Esophagus muscularis mucosa (tissue), 4 donors: ENCODE data around the gene MBNL3. TPM values are rescaled to one million over a fixed set of nuclear protein-coding genes. Genes with fewer than 3 reads are reported as not detected.

Experiments used
- DNase-seq: peaks from one replicate; pipeline ENCODE4 v3.0.0-alpha.2; 2017; ENCODE audit errors: extremely low spot score
- H3K27ac ChIP-seq, 4 donors: fragments of 200-600 bp; sonication (generic); replicated peaks in 1 of 4; 1 replicate in 3 of 4; 2 replicates in 1 of 4; pipeline ENCODE4 v1.5.1; 2016 to 2019; ENCODE audit warnings: mild to moderate bottlenecking in 1 of 4
- H3K27me3 ChIP-seq, 4 donors: fragments of 200-600 bp; sonication (generic); one replicate each; pipeline versions ENCODE4 v1.5.1 to v1.6.0; 2016 to 2019
- H3K36me3 ChIP-seq, 4 donors: fragments of 200-600 bp; sonication (generic); one replicate each; pipeline ENCODE4 v1.5.1; 2016 to 2019
- H3K4me1 ChIP-seq, 4 donors: fragments of 200-600 bp; sonication (generic); one replicate each; pipeline ENCODE4 v1.5.1; 2016 to 2019
- H3K4me3 ChIP-seq, 4 donors: fragments of 200-600 bp; sonication (generic); 1 replicate in 2 of 4; 2 replicates in 2 of 4; pipeline ENCODE4 v1.5.1; 2016 to 2019; ENCODE audit warnings: mild to moderate bottlenecking in 4 of 4, moderate library complexity in 1 of 4
- H3K9me3 ChIP-seq, 4 donors: fragments of 200-600 bp; sonication (generic); 1 replicate in 3 of 4; 2 replicates in 1 of 4; pipeline ENCODE4 v1.5.1; 2016 to 2019
- CTCF ChIP-seq, 3 experiments: fragments of 200-600 bp in 2 of 3; fragments of 450-650 bp in 1 of 3; sonication (generic) in 2 of 3; IDR thresholded peaks; one replicate each; pipeline ENCODE4 v1.5.1; 2017 to 2019; ENCODE audit warnings: antibody characterized with exemption in 3 of 3, mild to moderate bottlenecking in 2 of 3, moderate library complexity in 1 of 3
- EP300 ChIP-seq: sonication (generic); formaldehyde crosslinking; IDR thresholded peaks from one replicate; pipeline ENCODE4 v1.6.1; 2017; ENCODE audit warnings: antibody characterized with exemption
- POLR2A ChIP-seq: fragments of 450-650 bp; IDR thresholded peaks from one replicate; pipeline ENCODE4 v1.6.1; 2017; ENCODE audit warnings: antibody characterized with exemption, moderate library complexity, mild to moderate bottlenecking, low read depth
- POLR2AphosphoS5 ChIP-seq, 2 donors: sonication (generic); formaldehyde crosslinking; IDR thresholded peaks; one replicate each; pipeline ENCODE4 v1.6.1; 2017; ENCODE audit warnings: antibody characterized with exemption in 2 of 2
- WGBS: methylation state at CpG from one replicate; pipeline ENCODE4 v1.1.5; 2018; 5-methylcytosine and 5-hydroxymethylcytosine counted together
- intact Hi-C: fragments of 100-400 bp; cut with DNase I; formaldehyde crosslinking; loops from one replicate; pipeline ENCODE4 v1.15.1; 2023
- total RNA-seq, 4 donors: library from RNA; depleted of rRNA; stranded (reverse); fragments of >200 nt; gene quantifications; one replicate each; pipeline versions ENCODE4 v1.1.0 to v1.2.1, GENCODE V29; 2016

The MBNL3 gene
- total RNA-seq, 4 donors from 2014 or later: 1.7 to 13.8 (median 6.8) TPM

GRCh38 chrX:132435222-132435621 is 53.6 kb downstream of the MBNL3 start:
- Histone ChIP-seq H3K27ac (no peak overlapping the region), H3K27me3 (no peaks in the 10 kb centered on the region), H3K4me3 (no peak overlapping the region), H3K36me3 (no peaks in the 10 kb centered on the region), H3K4me1 (no peaks in the 10 kb centered on the region), H3K9me3 (no peaks in the 10 kb centered on the region)
- intact Hi-C loops: no loop called here
- WGBS: 71% methylated on average over 1 of the region's 1 CpG
- no peak for DNase-seq
- TF ChIP-seq POLR2A: no peak
- TF ChIP-seq EP300: no peak
- no peak for TF ChIP-seq CTCF (IDR thresholded peaks at IDR 0.05)
- no peak for TF ChIP-seq POLR2AphosphoS5 (IDR thresholded peaks at IDR 0.05)

GRCh38 chrX:132433551-132433950 is 55.3 kb downstream of the MBNL3 start:
- WGBS: 73% methylated on average over 6 of the region's 6 CpGs

GRCh38 chrX:132433001-132433400 is 55.8 kb downstream of the MBNL3 start:
- intact Hi-C loops: no loop called here
- DNase-seq: no peak
- no peaks in the 10 kb centered on the region for H3K9me3 ChIP-seq
- TF ChIP-seq CTCF (IDR thresholded peaks at IDR 0.05) (no peak), POLR2AphosphoS5 (IDR thresholded peaks at IDR 0.05) (no peak), POLR2A (no peak), EP300 (no peak)
- H3K27me3 ChIP-seq: no peaks in the 10 kb centered on the region
- WGBS: 84% methylated on average over 2 of the region's 2 CpGs
- H3K36me3 ChIP-seq: no peaks in the 10 kb centered on the region
- H3K4me1 ChIP-seq: no peaks in the 10 kb centered on the region
- no peak overlapping the region for H3K4me3 ChIP-seq
- no peak overlapping the region for H3K27ac ChIP-seq

More at GRCh38 chrX:132433551-132433950, 55.3 kb downstream of the MBNL3 start:
- no peak for DNase-seq
- no peaks in the 10 kb centered on the region for H3K27me3 ChIP-seq
- no peak overlapping the region for H3K4me3 ChIP-seq
- TF ChIP-seq POLR2A: no peak
- no peak for TF ChIP-seq EP300
- no peak for TF ChIP-seq POLR2AphosphoS5 (IDR thresholded peaks at IDR 0.05)
- no peak for TF ChIP-seq CTCF (IDR thresholded peaks at IDR 0.05)
- no peaks in the 10 kb centered on the region for H3K9me3 ChIP-seq
- intact Hi-C loops: no loop called here
- H3K4me1 ChIP-seq: no peaks in the 10 kb centered on the region
- H3K36me3 ChIP-seq: no peaks in the 10 kb centered on the region
- no peak overlapping the region for H3K27ac ChIP-seq

GRCh38 chrX:132428896-132429295 is 59.9 kb downstream of the MBNL3 start:
- Histone ChIP-seq H3K9me3 (no peaks in the 10 kb centered on the region), H3K36me3 (no peaks in the 10 kb centered on the region), H3K27ac (no peak overlapping the region), H3K4me3 (no peak overlapping the region), H3K27me3 (no peaks in the 10 kb centered on the region), H3K4me1 (no peaks in the 10 kb centered on the region)
- TF ChIP-seq EP300 (no peak), CTCF (IDR thresholded peaks at IDR 0.05) (no peak), POLR2A (no peak), POLR2AphosphoS5 (IDR thresholded peaks at IDR 0.05) (no peak)
- DNase-seq: no peak
- intact Hi-C loops: no loop called here

GRCh38 chrX:132426695-132427281 is 62.0 kb downstream of the MBNL3 start:
- no peaks in the 10 kb centered on the region for H3K36me3 ChIP-seq
- H3K27me3 ChIP-seq: no peaks in the 10 kb centered on the region
- TF ChIP-seq POLR2AphosphoS5 (IDR thresholded peaks at IDR 0.05) (no peak), CTCF (IDR thresholded peaks at IDR 0.05) (no peak), POLR2A (no peak), EP300 (no peak)
- intact Hi-C loops: no loop called here
- no peak overlapping the region for H3K4me3 ChIP-seq
- 79% methylated on average over 1 of the region's 1 CpG for WGBS
- no peak for DNase-seq
- H3K27ac ChIP-seq: no peak overlapping the region
- H3K9me3 ChIP-seq: no peaks in the 10 kb centered on the region
- H3K4me1 ChIP-seq: no peaks in the 10 kb centered on the region
